IMR-90 (cell line): ENCODE data around the gene KIF3B. TPM values are rescaled to one million over a fixed set of nuclear protein-coding genes. Genes with fewer than 3 reads are reported as not detected.
A peak's percentile ranks its signal among the peaks of the same experiment; 100 is the strongest.

Source experiments
- ATAC-seq: fragments of 200-7000 bp; cut with Tn5 transposase; 2 replicates; pipeline ENCODE4 v1.9.1; 2020; ENCODE audit warnings: low read depth, mild to moderate bottlenecking, moderate library complexity
- BruUV-seq: library from RNA; stranded (reverse); fragments of 400-500 nt; replicated peaks from 2 replicates; lab custom pipeline; 2021; lab: Mats Ljungman, UMichigan
- CTCF ChIA-PET: fragments of 300-600 bp; formaldehyde crosslinking; extraction: SDS; loops from one replicate; lab custom pipeline; 2021; ENCODE audit warnings: antibody characterized with exemption; lab: Yijun Ruan, JAX
- POLR2A ChIA-PET: fragments of 300-600 bp; sonication (Branson Sonifier 250); formaldehyde crosslinking; loops from one replicate; lab custom pipeline; 2022; ENCODE audit warnings: antibody characterized with exemption; ENCODE audit not compliant: unreplicated experiment; lab: Charles Lee
- DNase-seq: peaks from one replicate; pipeline ENCODE4 v3.0.0; 2013
- H2AFZ ChIP-seq: replicated peaks from 2 replicates; pipeline ENCODE3; 2013; ENCODE audit warnings: low read length, mild to moderate bottlenecking; ENCODE audit not compliant: poor library complexity
- H2AK5ac ChIP-seq: 2 replicates; pipeline ENCODE4 v1.6.1; 2013; ENCODE audit warnings: low read depth, low read length, inconsistent platforms
- H2AK9ac ChIP-seq: replicated peaks from 2 replicates; pipeline ENCODE3; 2013; ENCODE audit warnings: mild to moderate bottlenecking, low read depth, low read length, moderate library complexity; ENCODE audit not compliant: poor library complexity
- H2BK120ac ChIP-seq: 2 replicates; pipeline ENCODE4 v1.6.1; 2013; ENCODE audit warnings: low read depth, low read length, inconsistent platforms
- H2BK15ac ChIP-seq: 3 replicates; pipeline ENCODE4 v1.6.1; 2013; ENCODE audit warnings: low read depth, low read length, inconsistent platforms
- H2BK20ac ChIP-seq: 2 replicates; pipeline ENCODE4 v1.6.1; 2013; ENCODE audit warnings: low read depth, mild to moderate bottlenecking, inconsistent platforms, low read length, moderate library complexity
- H2BK5ac ChIP-seq: 2 replicates; pipeline ENCODE4 v1.6.1; 2013; ENCODE audit warnings: mild to moderate bottlenecking, low read depth, low read length, inconsistent platforms; ENCODE audit not compliant: poor library complexity, severe bottlenecking
- H3K14ac ChIP-seq: replicated peaks from 2 replicates; pipeline ENCODE4 v1.6.1; 2013; ENCODE audit warnings: low read depth, low read length, inconsistent platforms
- H3K18ac ChIP-seq: 2 replicates; pipeline ENCODE4 v1.6.1; 2013; ENCODE audit warnings: low read depth, low read length, control low read depth
- H3K23ac ChIP-seq: 2 replicates; pipeline ENCODE4 v1.6.1; 2013; ENCODE audit warnings: low read depth, low read length, inconsistent platforms
- H3K27ac ChIP-seq: 2 replicates; pipeline ENCODE4 v1.5.1; 2013; ENCODE audit warnings: mild to moderate bottlenecking, control low read depth, low read length; ENCODE audit not compliant: insufficient read depth
- H3K27me3 ChIP-seq: 2 replicates; pipeline ENCODE4 v1.6.1; 2013; ENCODE audit warnings: low read length; ENCODE audit not compliant: control insufficient read depth, insufficient read depth
- H3K36me3 ChIP-seq: 2 replicates; pipeline ENCODE4 v1.6.1; 2013; ENCODE audit warnings: low read length, mixed read lengths; ENCODE audit not compliant: control insufficient read depth, insufficient read depth
- H3K4ac ChIP-seq: 2 replicates; pipeline ENCODE4 v1.6.1; 2013; ENCODE audit warnings: low read depth, low read length, inconsistent platforms
- H3K4me1 ChIP-seq: 2 replicates; pipeline ENCODE4 v1.6.1; 2013; ENCODE audit warnings: low read length, mixed read lengths; ENCODE audit not compliant: control insufficient read depth, insufficient read depth
- H3K4me2 ChIP-seq: 2 replicates; pipeline ENCODE4 v1.6.1; 2013; ENCODE audit warnings: low read depth, mild to moderate bottlenecking, control low read depth, low read length, moderate library complexity
- H3K4me3 ChIP-seq: 2 replicates; pipeline ENCODE4 v1.5.1; 2013; ENCODE audit warnings: low read depth, mild to moderate bottlenecking, control low read depth, low read length, moderate library complexity; ENCODE audit not compliant: insufficient read depth
- H3K56ac ChIP-seq: 2 replicates; pipeline ENCODE4 v1.6.1; 2013; ENCODE audit warnings: low read length, inconsistent platforms; ENCODE audit not compliant: insufficient read depth; ENCODE audit errors: extremely low read depth
- H3K79me1 ChIP-seq, 2 experiments: 2 replicates each; pipeline ENCODE4 v1.6.1; 2013; ENCODE audit warnings: low read length in 2 of 2, inconsistent platforms in 1 of 2, low read depth in 1 of 2
- H3K9ac ChIP-seq: 2 replicates; pipeline ENCODE4 v1.6.1; 2013; ENCODE audit warnings: low read depth, low read length, control low read depth
- H3K9me1 ChIP-seq: 2 replicates; pipeline ENCODE4 v1.6.1; 2013; ENCODE audit warnings: low read length, inconsistent platforms; ENCODE audit not compliant: insufficient read depth
- H3K9me3 ChIP-seq: 2 replicates; pipeline ENCODE4 v1.6.1; 2013; ENCODE audit warnings: low read length; ENCODE audit not compliant: control insufficient read depth, insufficient read depth
- H4K20me1 ChIP-seq: 2 replicates; pipeline ENCODE4 v1.6.1; 2013; ENCODE audit warnings: low read length, inconsistent platforms; ENCODE audit not compliant: insufficient read depth
- H4K5ac ChIP-seq: 2 replicates; pipeline ENCODE4 v1.6.1; 2013; ENCODE audit warnings: mild to moderate bottlenecking, low read depth, low read length, control low read depth
- H4K8ac ChIP-seq, 2 experiments: 2 replicates each; pipeline ENCODE4 v1.6.1; 2013; ENCODE audit warnings: low read depth in 2 of 2, low read length in 2 of 2, control low read depth in 1 of 2, inconsistent platforms in 1 of 2
- H4K91ac ChIP-seq: 2 replicates; pipeline ENCODE4 v1.6.1; 2013; ENCODE audit warnings: low read depth, low read length, inconsistent platforms; ENCODE audit not compliant: insufficient read depth
- BHLHE40 ChIP-seq: fragments of 150-350 bp; IDR thresholded peaks from 2 replicates; pipeline ENCODE4 v1.6.1; 2016; ENCODE audit warnings: mild to moderate bottlenecking, low read depth, low read length
- CEBPB ChIP-seq: IDR thresholded peaks from 2 replicates; pipeline ENCODE4 v1.6.1; 2012; ENCODE audit warnings: low read depth, low read length, improper control_type of control experiment
- CHD1 ChIP-seq: IDR thresholded peaks from 2 replicates; pipeline ENCODE4 v1.6.1; 2012; ENCODE audit warnings: low read depth, low read length, improper control_type of control experiment
- ELK1 ChIP-seq: fragments of 150-350 bp; IDR thresholded peaks from 2 replicates; pipeline ENCODE4 v1.6.1; 2016; ENCODE audit warnings: low read depth, mild to moderate bottlenecking, low read length, moderate library complexity, borderline replicate concordance
- FOS ChIP-seq: fragments of 150-350 bp; IDR thresholded peaks from 2 replicates; pipeline ENCODE4 v1.6.1; 2016; ENCODE audit warnings: low read depth, low read length
- MAFK ChIP-seq: IDR thresholded peaks from 2 replicates; pipeline ENCODE4 v1.6.1; 2012; ENCODE audit warnings: low read depth, low read length, improper control_type of control experiment
- MAZ ChIP-seq: IDR thresholded peaks from 2 replicates; pipeline ENCODE4 v1.6.1; 2012; ENCODE audit warnings: low read depth, mild to moderate bottlenecking, low read length, improper control_type of control experiment, moderate library complexity, borderline replicate concordance
- MXI1 ChIP-seq: IDR thresholded peaks from 2 replicates; pipeline ENCODE4 v1.6.1; 2012; ENCODE audit warnings: low read depth, mild to moderate bottlenecking, low read length, moderate library complexity, borderline replicate concordance
- NFE2L2 ChIP-seq: fragments of 150-350 bp; IDR thresholded peaks from 2 replicates; pipeline ENCODE4 v1.6.1; 2016; ENCODE audit warnings: low read depth, mild to moderate bottlenecking, low read length
- POLR2A ChIP-seq: IDR thresholded peaks from 2 replicates; pipeline ENCODE4 v1.6.1; 2012; ENCODE audit warnings: mild to moderate bottlenecking, low read depth, low read length
- RAD21 ChIP-seq: IDR thresholded peaks from 2 replicates; pipeline ENCODE4 v1.6.1; 2012; ENCODE audit warnings: low read length, improper control_type of control experiment
- RCOR1 ChIP-seq: IDR thresholded peaks from 2 replicates; pipeline ENCODE4 v1.6.1; 2012; ENCODE audit warnings: mild to moderate bottlenecking, low read length, improper control_type of control experiment; ENCODE audit not compliant: insufficient replicate concordance
- RFX5 ChIP-seq: IDR thresholded peaks from 2 replicates; pipeline ENCODE4 v1.8.0; 2012; ENCODE audit warnings: low read depth, mild to moderate bottlenecking, low read length, moderate library complexity
- SMC3 ChIP-seq: fragments of 150-350 bp; IDR thresholded peaks from 2 replicates; pipeline ENCODE4 v1.6.1; 2016; ENCODE audit warnings: low read depth, mild to moderate bottlenecking, antibody characterized with exemption, low read length, moderate library complexity
- USF2 ChIP-seq: fragments of 150-350 bp; IDR thresholded peaks from 2 replicates; pipeline ENCODE4 v1.6.1; 2017; ENCODE audit warnings: mild to moderate bottlenecking, antibody characterized with exemption, low read length, low read depth
- WGBS, 2 experiments: methylation state at CpG; one replicate each; pipeline versions ENCODE4 v1.1.5 to v1.1.7; 2013; ENCODE audit warnings: missing lambda C conversion rate in 2 of 2; ENCODE audit not compliant: insufficient read length in 1 of 2; ENCODE audit errors: extremely low coverage in 2 of 2; 5-methylcytosine and 5-hydroxymethylcytosine counted together
- dilution Hi-C: fragments of 300-500 bp; cut with HindIII; formaldehyde crosslinking; loops from one replicate; pipeline ENCODE4 v1.14.3; 2018; ENCODE audit warnings: low sequenced_read_pairs; ENCODE audit not compliant: unreplicated experiment
- in situ Hi-C: fragments of 300-500 bp; cut with MboI; formaldehyde crosslinking; loops from 3 replicates; pipeline ENCODE4 v1.14.3; 2019; ENCODE audit warnings: low sequenced_read_pairs, inconsistent platforms, mixed read lengths
- intact Hi-C: fragments of 100-400 bp; cut with micrococcal nuclease; formaldehyde crosslinking; loops from 2 replicates; pipeline ENCODE4 v1.10.0; 2022
- polyA plus RNA-seq, 3 experiments: library from polyadenylated mRNA; depleted of rRNA; stranded (reverse); fragments of >200 nt; gene quantifications; 2 replicates each; pipeline ENCODE4 v1.2.3, GENCODE V29; 2012; ENCODE audit warnings: low replicate concordance in 1 of 3
- total RNA-seq: library from RNA; depleted of rRNA; stranded (reverse); fragments of >200 nt; gene quantifications from 2 replicates; pipeline ENCODE4 v1.2.3, GENCODE V29; 2012
- TF ChIP-seq, protein P1 (sequence below): conservative IDR thresholded peaks from 2 replicates; pipeline ENCODE4 v1.5.1; 2012; ENCODE audit warnings: mild to moderate bottlenecking, low read depth, low read length, improper control_type of control experiment

Gene KIF3B
- total and polyA plus RNA-seq, 2 of the 4 experiments (the other 2 are of a cell fraction) = 17.1 to 28.1 TPM

- WGBS, 2 experiments = no CpG with 5 or more reads among the region's 2 CpGs
- Histone ChIP-seq H3K14ac (no peak overlapping the region), H2BK20ac (no peak overlapping the region), H3K23ac (no peak overlapping the region), H3K27ac (no peak overlapping the region), H3K9me1 (no peaks in the 10 kb centered on the region), H4K20me1 (no peaks in the 10 kb centered on the region), H2BK15ac (no peak overlapping the region), H3K79me1 (peaks cover 0 to 4% of the 10 kb centered on the region in 2 experiments; a peak in 1 of 4 replicates), H4K8ac (no peak overlapping the region), H2AFZ (no peak overlapping the region), H4K91ac (no peak overlapping the region), H3K56ac (no peak overlapping the region), H3K9ac (no peak overlapping the region), H4K5ac (no peak overlapping the region), H3K4me2 (no peak overlapping the region), H3K27me3 (no peaks in the 10 kb centered on the region), H3K4ac (no peak overlapping the region), H3K9me3 (no peaks in the 10 kb centered on the region), H2AK9ac (no peak overlapping the region), H3K4me1 (peaks cover 4% of the 10 kb centered on the region; the same call in 1 of the 2 replicates), H2AK5ac (no peak overlapping the region), H3K36me3 (peaks cover 34% of the 10 kb centered on the region), H2BK5ac (no peak overlapping the region), H3K18ac (no peak overlapping the region), H3K4me3 (no peak overlapping the region), H2BK120ac (no peak overlapping the region)
- in situ Hi-C loops = no loop called here
- intact Hi-C loops = no loop called here
- POLR2A ChIA-PET = no interaction called here
- DNase-seq = no peak
- ATAC-seq = no peak
- CTCF ChIA-PET = no interaction called here
- dilution Hi-C loops = no loop called here
- TF ChIP-seq ELK1 (no peak), SMC3 (no peak), CHD1 (no peak), MAFK (no peak), RFX5 (no peak), RAD21 (no peak), POLR2A (no peak), MXI1 (no peak), CEBPB (no peak), FOS (no peak), NFE2L2 (no peak), USF2 (no peak), BHLHE40 (no peak), MAZ (no peak), RCOR1 (no peak)
- TF ChIP-seq, protein P1, sequence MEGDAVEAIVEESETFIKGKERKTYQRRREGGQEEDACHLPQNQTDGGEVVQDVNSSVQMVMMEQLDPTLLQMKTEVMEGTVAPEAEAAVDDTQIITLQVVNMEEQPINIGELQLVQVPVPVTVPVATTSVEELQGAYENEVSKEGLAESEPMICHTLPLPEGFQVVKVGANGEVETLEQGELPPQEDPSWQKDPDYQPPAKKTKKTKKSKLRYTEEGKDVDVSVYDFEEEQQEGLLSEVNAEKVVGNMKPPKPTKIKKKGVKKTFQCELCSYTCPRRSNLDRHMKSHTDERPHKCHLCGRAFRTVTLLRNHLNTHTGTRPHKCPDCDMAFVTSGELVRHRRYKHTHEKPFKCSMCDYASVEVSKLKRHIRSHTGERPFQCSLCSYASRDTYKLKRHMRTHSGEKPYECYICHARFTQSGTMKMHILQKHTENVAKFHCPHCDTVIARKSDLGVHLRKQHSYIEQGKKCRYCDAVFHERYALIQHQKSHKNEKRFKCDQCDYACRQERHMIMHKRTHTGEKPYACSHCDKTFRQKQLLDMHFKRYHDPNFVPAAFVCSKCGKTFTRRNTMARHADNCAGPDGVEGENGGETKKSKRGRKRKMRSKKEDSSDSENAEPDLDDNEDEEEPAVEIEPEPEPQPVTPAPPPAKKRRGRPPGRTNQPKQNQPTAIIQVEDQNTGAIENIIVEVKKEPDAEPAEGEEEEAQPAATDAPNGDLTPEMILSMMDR = no peak
- TSS peak; percentile 54 for BruUV-seq
Observed at GRCh38 chr20:32236819-32237218, 40.6 kb upstream of the KIF3B start.
